IMR-90 (cell line): ENCODE results near the gene CUL9. TPM values are rescaled to one million over a fixed set of nuclear protein-coding genes. Genes with fewer than 3 reads are reported as not detected.
A peak's percentile ranks its signal among the peaks of the same experiment; 100 is the strongest.

ENCODE experiments used
- ATAC-seq: fragments of 200-7000 bp; cut with Tn5 transposase; 2 replicates; pipeline ENCODE4 v1.9.1; 2020; ENCODE audit warnings: low read depth, mild to moderate bottlenecking, moderate library complexity
- BruUV-seq: library from RNA; stranded (reverse); fragments of 400-500 nt; replicated peaks from 2 replicates; lab custom pipeline; 2021; lab: Mats Ljungman, UMichigan
- CTCF ChIA-PET: fragments of 300-600 bp; formaldehyde crosslinking; extraction: SDS; loops from one replicate; lab custom pipeline; 2021; ENCODE audit warnings: antibody characterized with exemption; lab: Yijun Ruan, JAX
- POLR2A ChIA-PET: fragments of 300-600 bp; sonication (Branson Sonifier 250); formaldehyde crosslinking; loops from one replicate; lab custom pipeline; 2022; ENCODE audit warnings: antibody characterized with exemption; ENCODE audit not compliant: unreplicated experiment; lab: Charles Lee
- DNase-seq: peaks from one replicate; pipeline ENCODE4 v3.0.0; 2013
- H2AFZ ChIP-seq: replicated peaks from 2 replicates; pipeline ENCODE3; 2013; ENCODE audit warnings: low read length, mild to moderate bottlenecking; ENCODE audit not compliant: poor library complexity
- H2AK5ac ChIP-seq: 2 replicates; pipeline ENCODE4 v1.6.1; 2013; ENCODE audit warnings: low read depth, low read length, inconsistent platforms
- H2AK9ac ChIP-seq: replicated peaks from 2 replicates; pipeline ENCODE3; 2013; ENCODE audit warnings: mild to moderate bottlenecking, low read depth, low read length, moderate library complexity; ENCODE audit not compliant: poor library complexity
- H2BK120ac ChIP-seq: 2 replicates; pipeline ENCODE4 v1.6.1; 2013; ENCODE audit warnings: low read depth, low read length, inconsistent platforms
- H2BK15ac ChIP-seq: 3 replicates; pipeline ENCODE4 v1.6.1; 2013; ENCODE audit warnings: low read depth, low read length, inconsistent platforms
- H2BK20ac ChIP-seq: 2 replicates; pipeline ENCODE4 v1.6.1; 2013; ENCODE audit warnings: low read depth, mild to moderate bottlenecking, inconsistent platforms, low read length, moderate library complexity
- H2BK5ac ChIP-seq: 2 replicates; pipeline ENCODE4 v1.6.1; 2013; ENCODE audit warnings: mild to moderate bottlenecking, low read depth, low read length, inconsistent platforms; ENCODE audit not compliant: poor library complexity, severe bottlenecking
- H3K14ac ChIP-seq: replicated peaks from 2 replicates; pipeline ENCODE4 v1.6.1; 2013; ENCODE audit warnings: low read depth, low read length, inconsistent platforms
- H3K18ac ChIP-seq: 2 replicates; pipeline ENCODE4 v1.6.1; 2013; ENCODE audit warnings: low read depth, low read length, control low read depth
- H3K23ac ChIP-seq: 2 replicates; pipeline ENCODE4 v1.6.1; 2013; ENCODE audit warnings: low read depth, low read length, inconsistent platforms
- H3K27ac ChIP-seq: 2 replicates; pipeline ENCODE4 v1.5.1; 2013; ENCODE audit warnings: mild to moderate bottlenecking, control low read depth, low read length; ENCODE audit not compliant: insufficient read depth
- H3K27me3 ChIP-seq: 2 replicates; pipeline ENCODE4 v1.6.1; 2013; ENCODE audit warnings: low read length; ENCODE audit not compliant: control insufficient read depth, insufficient read depth
- H3K36me3 ChIP-seq: 2 replicates; pipeline ENCODE4 v1.6.1; 2013; ENCODE audit warnings: low read length, mixed read lengths; ENCODE audit not compliant: control insufficient read depth, insufficient read depth
- H3K4ac ChIP-seq: 2 replicates; pipeline ENCODE4 v1.6.1; 2013; ENCODE audit warnings: low read depth, low read length, inconsistent platforms
- H3K4me1 ChIP-seq: 2 replicates; pipeline ENCODE4 v1.6.1; 2013; ENCODE audit warnings: low read length, mixed read lengths; ENCODE audit not compliant: control insufficient read depth, insufficient read depth
- H3K4me2 ChIP-seq: 2 replicates; pipeline ENCODE4 v1.6.1; 2013; ENCODE audit warnings: low read depth, mild to moderate bottlenecking, control low read depth, low read length, moderate library complexity
- H3K4me3 ChIP-seq: 2 replicates; pipeline ENCODE4 v1.5.1; 2013; ENCODE audit warnings: low read depth, mild to moderate bottlenecking, control low read depth, low read length, moderate library complexity; ENCODE audit not compliant: insufficient read depth
- H3K56ac ChIP-seq: 2 replicates; pipeline ENCODE4 v1.6.1; 2013; ENCODE audit warnings: low read length, inconsistent platforms; ENCODE audit not compliant: insufficient read depth; ENCODE audit errors: extremely low read depth
- H3K79me1 ChIP-seq, 2 experiments: 2 replicates each; pipeline ENCODE4 v1.6.1; 2013; ENCODE audit warnings: low read length in 2 of 2, inconsistent platforms in 1 of 2, low read depth in 1 of 2
- H3K9ac ChIP-seq: 2 replicates; pipeline ENCODE4 v1.6.1; 2013; ENCODE audit warnings: low read depth, low read length, control low read depth
- H3K9me1 ChIP-seq: 2 replicates; pipeline ENCODE4 v1.6.1; 2013; ENCODE audit warnings: low read length, inconsistent platforms; ENCODE audit not compliant: insufficient read depth
- H3K9me3 ChIP-seq: 2 replicates; pipeline ENCODE4 v1.6.1; 2013; ENCODE audit warnings: low read length; ENCODE audit not compliant: control insufficient read depth, insufficient read depth
- H4K20me1 ChIP-seq: 2 replicates; pipeline ENCODE4 v1.6.1; 2013; ENCODE audit warnings: low read length, inconsistent platforms; ENCODE audit not compliant: insufficient read depth
- H4K5ac ChIP-seq: 2 replicates; pipeline ENCODE4 v1.6.1; 2013; ENCODE audit warnings: mild to moderate bottlenecking, low read depth, low read length, control low read depth
- H4K8ac ChIP-seq, 2 experiments: 2 replicates each; pipeline ENCODE4 v1.6.1; 2013; ENCODE audit warnings: low read depth in 2 of 2, low read length in 2 of 2, control low read depth in 1 of 2, inconsistent platforms in 1 of 2
- H4K91ac ChIP-seq: 2 replicates; pipeline ENCODE4 v1.6.1; 2013; ENCODE audit warnings: low read depth, low read length, inconsistent platforms; ENCODE audit not compliant: insufficient read depth
- BHLHE40 ChIP-seq: fragments of 150-350 bp; IDR thresholded peaks from 2 replicates; pipeline ENCODE4 v1.6.1; 2016; ENCODE audit warnings: mild to moderate bottlenecking, low read depth, low read length
- CEBPB ChIP-seq: IDR thresholded peaks from 2 replicates; pipeline ENCODE4 v1.6.1; 2012; ENCODE audit warnings: low read depth, low read length, improper control_type of control experiment
- FOS ChIP-seq: fragments of 150-350 bp; IDR thresholded peaks from 2 replicates; pipeline ENCODE4 v1.6.1; 2016; ENCODE audit warnings: low read depth, low read length
- MAZ ChIP-seq: IDR thresholded peaks from 2 replicates; pipeline ENCODE4 v1.6.1; 2012; ENCODE audit warnings: low read depth, mild to moderate bottlenecking, low read length, improper control_type of control experiment, moderate library complexity, borderline replicate concordance
- NFE2L2 ChIP-seq: fragments of 150-350 bp; IDR thresholded peaks from 2 replicates; pipeline ENCODE4 v1.6.1; 2016; ENCODE audit warnings: low read depth, mild to moderate bottlenecking, low read length
- RFX5 ChIP-seq: IDR thresholded peaks from 2 replicates; pipeline ENCODE4 v1.8.0; 2012; ENCODE audit warnings: low read depth, mild to moderate bottlenecking, low read length, moderate library complexity
- SMC3 ChIP-seq: fragments of 150-350 bp; IDR thresholded peaks from 2 replicates; pipeline ENCODE4 v1.6.1; 2016; ENCODE audit warnings: low read depth, mild to moderate bottlenecking, antibody characterized with exemption, low read length, moderate library complexity
- WGBS, 2 experiments: methylation state at CpG; one replicate each; pipeline versions ENCODE4 v1.1.5 to v1.1.7; 2013; ENCODE audit warnings: missing lambda C conversion rate in 2 of 2; ENCODE audit not compliant: insufficient read length in 1 of 2; ENCODE audit errors: extremely low coverage in 2 of 2; 5-methylcytosine and 5-hydroxymethylcytosine counted together
- dilution Hi-C: fragments of 300-500 bp; cut with HindIII; formaldehyde crosslinking; loops from one replicate; pipeline ENCODE4 v1.14.3; 2018; ENCODE audit warnings: low sequenced_read_pairs; ENCODE audit not compliant: unreplicated experiment
- in situ Hi-C: fragments of 300-500 bp; cut with MboI; formaldehyde crosslinking; loops from 3 replicates; pipeline ENCODE4 v1.14.3; 2019; ENCODE audit warnings: low sequenced_read_pairs, inconsistent platforms, mixed read lengths
- intact Hi-C: fragments of 100-400 bp; cut with micrococcal nuclease; formaldehyde crosslinking; loops from 2 replicates; pipeline ENCODE4 v1.10.0; 2022
- polyA plus RNA-seq, 3 experiments: library from polyadenylated mRNA; depleted of rRNA; stranded (reverse); fragments of >200 nt; gene quantifications; 2 replicates each; pipeline ENCODE4 v1.2.3, GENCODE V29; 2012; ENCODE audit warnings: low replicate concordance in 1 of 3
- total RNA-seq: library from RNA; depleted of rRNA; stranded (reverse); fragments of >200 nt; gene quantifications from 2 replicates; pipeline ENCODE4 v1.2.3, GENCODE V29; 2012
- TF ChIP-seq, protein P1 (sequence below): fragments of 150-350 bp; IDR thresholded peaks from 2 replicates; pipeline ENCODE4 v1.6.1; 2017; ENCODE audit warnings: mild to moderate bottlenecking, antibody characterized with exemption, low read length, low read depth
- TF ChIP-seq, protein P2 (sequence below): fragments of 150-350 bp; IDR thresholded peaks from 2 replicates; pipeline ENCODE4 v1.6.1; 2016; ENCODE audit warnings: low read depth, mild to moderate bottlenecking, low read length, moderate library complexity, borderline replicate concordance

Gene CUL9
- total and polyA plus RNA-seq, 2 of the 4 experiments (the other 2 are of a cell fraction): 7.7 to 19.5 TPM

DNA sequence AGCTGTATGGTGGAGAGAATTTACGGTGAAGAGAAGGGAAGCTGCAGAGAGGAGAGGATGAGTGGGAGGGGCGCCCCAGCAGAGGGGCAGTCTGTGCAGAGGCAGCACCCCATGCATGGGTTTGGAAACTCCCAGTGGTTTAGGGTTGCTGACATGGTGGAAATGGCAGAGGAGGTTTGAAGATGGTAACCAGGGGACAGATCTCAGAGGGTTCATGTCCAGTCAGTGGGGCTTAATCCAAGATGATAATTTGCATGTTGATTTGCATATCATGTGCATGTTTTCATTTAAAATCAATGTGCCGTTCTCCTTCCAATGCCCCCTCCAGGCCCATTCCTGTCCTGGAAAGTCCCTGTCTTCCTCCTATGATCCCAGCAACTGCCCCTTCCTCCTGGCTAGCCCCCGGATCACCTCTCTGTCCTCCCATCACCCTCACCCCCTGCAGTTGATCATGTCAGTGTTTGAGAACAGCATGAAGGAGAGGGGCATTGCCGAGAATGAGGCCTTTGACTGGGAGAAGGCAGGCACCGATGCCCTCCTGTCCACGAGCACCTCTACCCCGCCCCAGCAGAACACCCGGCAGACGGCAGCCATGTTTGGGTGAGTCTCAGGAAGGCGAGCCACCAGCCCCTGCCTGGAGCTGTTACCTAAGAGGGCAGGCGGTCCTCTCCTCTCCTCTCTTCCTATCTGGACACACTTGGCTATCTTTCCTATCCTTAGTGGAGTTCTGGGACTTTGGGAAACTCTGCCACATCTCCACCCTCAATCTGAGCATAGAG lies 75.6 kb downstream of the CUL9 start:
- H3K18ac ChIP-seq: no peak overlapping the region
- H3K4me2 ChIP-seq: no peak overlapping the region
- H2AFZ ChIP-seq: peak overlapping the region; percentile 39
- dilution Hi-C loops (no loop called here), intact Hi-C loops (no loop called here), in situ Hi-C loops (loop anchor here (5.0 kb wide), 1 partner anchor 235 kb away; no protein-coding TSS in a partner anchor)
- H3K23ac ChIP-seq: no peak overlapping the region
- peaks cover 48% of the 10 kb centered on the region for H3K27me3 ChIP-seq
- H3K4ac ChIP-seq: no peak overlapping the region
- H3K14ac ChIP-seq: no peak overlapping the region
- no TSS peak for BruUV-seq
- no peaks in the 10 kb centered on the region for H3K36me3 ChIP-seq
- H2BK5ac ChIP-seq: no peak overlapping the region
- H3K9me3 ChIP-seq: no peaks in the 10 kb centered on the region
- no peak overlapping the region for H3K4me3 ChIP-seq
- no peak overlapping the region for H2BK20ac ChIP-seq
- H3K9ac ChIP-seq: no peak overlapping the region
- DNase-seq (no peak), ATAC-seq (no peak)
- no peaks in the 10 kb centered on the region for H3K4me1 ChIP-seq
- no peaks in the 10 kb centered on the region for H4K20me1 ChIP-seq
- ChIA-PET POLR2A (no interaction called here), CTCF (no interaction called here)
- TF ChIP-seq FOS (no peak), CEBPB (no peak), NFE2L2 (no peak), SMC3 (no peak), RFX5 (no peak), MAZ (no peak), BHLHE40 (no peak)
- TF ChIP-seq, protein P1, sequence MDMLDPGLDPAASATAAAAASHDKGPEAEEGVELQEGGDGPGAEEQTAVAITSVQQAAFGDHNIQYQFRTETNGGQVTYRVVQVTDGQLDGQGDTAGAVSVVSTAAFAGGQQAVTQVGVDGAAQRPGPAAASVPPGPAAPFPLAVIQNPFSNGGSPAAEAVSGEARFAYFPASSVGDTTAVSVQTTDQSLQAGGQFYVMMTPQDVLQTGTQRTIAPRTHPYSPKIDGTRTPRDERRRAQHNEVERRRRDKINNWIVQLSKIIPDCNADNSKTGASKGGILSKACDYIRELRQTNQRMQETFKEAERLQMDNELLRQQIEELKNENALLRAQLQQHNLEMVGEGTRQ: no peak
- TF ChIP-seq, protein P2, sequence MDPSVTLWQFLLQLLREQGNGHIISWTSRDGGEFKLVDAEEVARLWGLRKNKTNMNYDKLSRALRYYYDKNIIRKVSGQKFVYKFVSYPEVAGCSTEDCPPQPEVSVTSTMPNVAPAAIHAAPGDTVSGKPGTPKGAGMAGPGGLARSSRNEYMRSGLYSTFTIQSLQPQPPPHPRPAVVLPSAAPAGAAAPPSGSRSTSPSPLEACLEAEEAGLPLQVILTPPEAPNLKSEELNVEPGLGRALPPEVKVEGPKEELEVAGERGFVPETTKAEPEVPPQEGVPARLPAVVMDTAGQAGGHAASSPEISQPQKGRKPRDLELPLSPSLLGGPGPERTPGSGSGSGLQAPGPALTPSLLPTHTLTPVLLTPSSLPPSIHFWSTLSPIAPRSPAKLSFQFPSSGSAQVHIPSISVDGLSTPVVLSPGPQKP: no peak
- no peak overlapping the region for H4K5ac ChIP-seq
- no peak overlapping the region for H4K8ac ChIP-seq
- no peak overlapping the region for H2BK15ac ChIP-seq
- no peak overlapping the region for H2AK9ac ChIP-seq
- no peak overlapping the region for H2BK120ac ChIP-seq
- no peak overlapping the region for H3K56ac ChIP-seq
- H4K91ac ChIP-seq: no peak overlapping the region
- WGBS, 2 experiments: 60% methylated on average over 1 of the region's 12 CpGs; no CpG with 5 or more reads in 1 of the 2 experiments
- H3K27ac ChIP-seq: no peak overlapping the region
- H3K9me1 ChIP-seq: no peaks in the 10 kb centered on the region
- no peak overlapping the region for H2AK5ac ChIP-seq
- no peaks in the 10 kb centered on the region for H3K79me1 ChIP-seq
